Cardiac septum (tissue), 1 donor: ENCODE data around the gene TTC33. TPM values are rescaled to one million over a fixed set of nuclear protein-coding genes. Genes with fewer than 3 reads are reported as not detected.
A peak's percentile ranks its signal among the peaks of the same experiment; 100 is the strongest.
"Not testable (repeated sequence)": the region's sequence is repeated elsewhere in the genome, so short reads cannot be mapped to it uniquely, and the experiment has no call there.

Experiments
- DNase-seq: peaks from one replicate; pipeline ENCODE4 v3.0.0-alpha.2; 2020; ENCODE audit warnings: low spot score
- intact Hi-C: fragments of 100-400 bp; cut with DNase I; formaldehyde crosslinking; loops from one replicate; pipeline ENCODE4 v1.14.0; 2022
- long read RNA-seq: library from polyadenylated mRNA; unstranded; transcript quantifications from one replicate; pipeline ENCODE4 v2.0.0, GENCODE V29; 2021
- total RNA-seq: library from RNA; stranded (reverse); fragmentation: NEBNext Ultra II Directional; extraction: Animal tissue kit (Norgen Biotek cat#: 25700); gene quantifications from one replicate; pipeline ENCODE4 v1.2.1, GENCODE V29; 2021
- donor health status: DM: no; HTN: no; CAD: no.

The TTC33 gene
- 19.1 TPM for total RNA-seq
- long read RNA-seq, transcript TTC33-201 (5 exons, 2,612 nt) = major isoform, 26 of 31 reads
- long read RNA-seq, partial matches to known transcripts = 1 of 31 reads
- long read RNA-seq, other reads (novel, unspliced or antisense) = 4 of 31 reads

GRCh38 chr5:40755407-40756365 is at the start of gene TTC33:
Gene TTC33, minus strand, starts transcription at chr5:40755961. Its CDS starts 8,943 bp downstream, at chr5:40747018.
- intact Hi-C loops = loop anchor here (1.0 to 5.0 kb wide), 2 partner anchors 80 to 127 kb away; partner anchors contain the start of gene RPL37

GRCh38 chr5:40801771-40802562 is 46.2 kb upstream of the TTC33 start:
- DNase-seq = no peak
- intact Hi-C loops = no loop called here

More at GRCh38 chr5:40755407-40756365, at the start of gene TTC33:
- DNase-seq = peak; percentile 99

- intact Hi-C loops = no loop called here
- DNase-seq = no peak
Observed at GRCh38 chr5:40799258-40799657, 43.5 kb upstream of the TTC33 start.

- intact Hi-C loops = loop anchor here (1.0 kb wide), 1 partner anchor 36 kb away; the partner anchor contains the start of gene RPL37
- no peak for DNase-seq
Observed at GRCh38 chr5:40798801-40799210, 43.0 kb upstream of the TTC33 start.

GRCh38 chr5:40798012-40798800 is 42.4 kb upstream of the TTC33 start, which contains the start of gene PRKAA1:
Gene PRKAA1, minus strand, starts transcription at chr5:40798374. Its CDS starts 185 bp downstream, at chr5:40798189.
- intact Hi-C loops = loop anchor here (1.0 kb wide), 1 partner anchor 37 kb away; the partner anchor contains the start of gene RPL37
- DNase-seq = peak; percentile 95

- intact Hi-C loops = loop anchor here (1.0 kb wide), 1 partner anchor 38 kb away; the partner anchor contains the start of gene RPL37
- DNase-seq = peak; percentile 83
Observed at GRCh38 chr5:40797273-40798011, 41.7 kb upstream of the TTC33 start.

GRCh38 chr5:40796487-40796889 is 40.7 kb upstream of the TTC33 start:
- DNase-seq = no peak
- intact Hi-C loops = no loop called here

- not testable (repeated sequence) for DNase-seq
Observed at GRCh38 chr5:40794877-40795276, 39.1 kb upstream of the TTC33 start.

GRCh38 chr5:40794340-40794739 is 38.6 kb upstream of the TTC33 start:
- DNase-seq, intact Hi-C loops: not testable (repeated sequence)

More at GRCh38 chr5:40794877-40795276, 39.1 kb upstream of the TTC33 start:
- intact Hi-C loops = not testable (repeated sequence)

- DNase-seq, intact Hi-C loops: not testable (repeated sequence)
Observed at GRCh38 chr5:40792691-40793090, 36.9 kb upstream of the TTC33 start.

GRCh38 chr5:40791715-40792139 is 36.0 kb upstream of the TTC33 start:
- intact Hi-C loops = no loop called here

GRCh38 chr5:40790947-40791593 is 35.3 kb upstream of the TTC33 start:
- DNase-seq = no peak
- intact Hi-C loops = no loop called here

More at GRCh38 chr5:40791715-40792139, 36.0 kb upstream of the TTC33 start:
- DNase-seq = no peak

GRCh38 chr5:40788941-40789340 is 33.2 kb upstream of the TTC33 start:
- DNase-seq, intact Hi-C loops: not testable (repeated sequence)

GRCh38 chr5:40787986-40788385 is 32.2 kb upstream of the TTC33 start:
- intact Hi-C loops = no loop called here
- no peak for DNase-seq

- DNase-seq, intact Hi-C loops: not testable (repeated sequence)
Observed at GRCh38 chr5:40786664-40787063, 30.9 kb upstream of the TTC33 start.

GRCh38 chr5:40784916-40785315 is 29.2 kb upstream of the TTC33 start:
- DNase-seq = no peak
- intact Hi-C loops = no loop called here

- intact Hi-C loops = no loop called here
- no peak for DNase-seq
Observed at GRCh38 chr5:40784027-40784653, 28.4 kb upstream of the TTC33 start.
